DMS53 (cell line): Measurements from ENCODE around the gene TCP11.
A peak's percentile ranks its signal among the peaks of the same experiment; 100 is the strongest.

ENCODE experiments used
- DNase-seq: peaks from one replicate; lab custom pipeline; 2025; lab: John Stamatoyannopoulos, UW

Gene TCP11

GRCh38 chr6:35173044-35173426 lies 31.9 kb upstream of the TCP11 start:
- no peak for DNase-seq

DNA sequence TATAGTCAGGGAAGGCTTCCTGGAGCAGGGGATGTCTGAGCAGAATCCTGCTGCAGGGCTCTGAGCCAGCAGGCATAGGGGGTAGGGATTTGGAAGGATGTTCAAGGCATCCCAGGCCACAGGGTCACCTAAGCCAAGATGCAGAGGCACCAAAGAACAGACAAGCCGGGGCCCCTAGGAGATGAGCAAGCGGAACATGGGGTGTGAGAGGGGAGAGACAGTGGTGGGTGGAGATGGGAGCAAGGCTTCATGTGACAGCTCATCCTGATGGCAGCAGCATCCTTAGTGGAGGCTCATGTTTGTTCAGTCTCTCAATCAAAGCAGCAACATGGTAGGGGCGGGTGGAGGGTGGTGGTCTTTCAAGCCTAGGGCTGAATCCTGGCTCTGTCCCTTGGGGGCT lies 29.8 kb upstream of the TCP11 start:
- no peak for DNase-seq

- DNase-seq, result no peak
Measured at GRCh38 chr6:35170166-35170565, 29.0 kb upstream of the TCP11 start.

GRCh38 chr6:35168461-35168861 lies 27.3 kb upstream of the TCP11 start:
- DNase-seq, result peak; percentile 79

- no peak for DNase-seq
Measured at GRCh38 chr6:35167505-35167904, 26.4 kb upstream of the TCP11 start.

- peak; percentile 76 for DNase-seq
Measured at GRCh38 chr6:35166520-35166919, 25.4 kb upstream of the TCP11 start.

- DNase-seq, result peak; percentile 58
Measured at GRCh38 chr6:35166116-35166515, 25.0 kb upstream of the TCP11 start.

GRCh38 chr6:35165630-35166071 lies 24.5 kb upstream of the TCP11 start:
- peak; percentile 88 for DNase-seq

DNA sequence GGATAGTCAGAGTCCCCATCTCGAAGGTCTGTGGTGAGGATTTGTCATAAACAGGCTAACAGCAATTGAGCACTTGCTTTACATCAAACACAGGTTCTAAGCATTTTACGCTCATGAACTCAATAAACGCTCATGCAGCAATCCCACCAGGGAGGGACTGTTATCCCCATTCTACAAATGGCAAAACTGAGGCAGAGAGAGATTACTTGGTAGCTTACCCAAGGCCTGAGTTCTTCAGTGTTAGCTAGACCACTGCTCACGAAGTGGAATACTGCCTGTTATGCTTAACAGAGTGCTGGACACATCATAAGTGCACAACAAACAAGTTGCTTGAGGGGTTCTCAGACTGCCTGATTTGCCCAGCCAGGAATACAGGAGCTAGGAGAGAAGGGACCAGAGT lies 23.7 kb upstream of the TCP11 start:
- no peak for DNase-seq

GRCh38 chr6:35164277-35164676 lies 23.1 kb upstream of the TCP11 start:
- DNase-seq, result peak; percentile 52

- no peak for DNase-seq
Measured at GRCh38 chr6:35163836-35164235, 22.7 kb upstream of the TCP11 start.

DNA sequence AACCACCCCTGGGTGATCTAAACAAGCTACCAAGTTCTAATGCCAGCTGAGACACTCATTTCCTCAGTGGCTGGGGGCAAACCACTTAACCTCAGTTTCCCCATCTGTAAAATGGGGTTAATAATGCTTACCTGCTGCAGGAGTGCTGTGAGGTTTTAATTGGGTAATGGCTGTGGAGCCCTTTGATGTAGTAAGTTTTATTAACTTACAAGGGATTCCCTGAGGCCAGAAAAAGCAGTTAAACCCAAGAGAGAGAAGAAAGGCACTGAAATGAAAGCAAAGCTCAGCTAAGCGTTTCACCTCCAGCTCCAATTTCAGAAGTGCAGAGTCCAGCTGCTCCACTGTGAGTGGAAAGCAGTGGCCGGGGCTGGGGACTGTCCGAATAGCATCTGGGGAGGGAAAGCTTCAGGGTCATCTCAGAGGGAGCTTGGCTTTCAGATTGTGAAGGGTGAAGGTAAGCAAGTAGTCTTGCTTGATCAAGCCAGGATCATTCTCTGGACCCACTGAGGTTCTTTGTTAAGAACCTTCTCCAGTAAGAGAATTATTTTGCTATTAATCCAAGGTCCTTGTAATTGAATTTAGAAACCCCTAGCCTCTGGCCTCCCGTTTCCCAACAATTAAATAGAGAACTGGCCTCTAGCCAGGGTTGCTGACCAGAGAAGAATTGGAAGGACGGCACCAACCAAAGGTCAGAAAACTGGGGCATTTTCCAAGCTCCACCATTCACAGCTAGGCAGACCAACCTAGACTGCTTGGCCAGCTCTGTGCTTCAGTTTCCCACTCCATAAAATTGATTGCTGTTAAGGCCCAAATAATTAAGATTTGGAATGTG lies 20.9 kb upstream of the TCP11 start:
- DNase-seq, result peak; percentile 10

DNA sequence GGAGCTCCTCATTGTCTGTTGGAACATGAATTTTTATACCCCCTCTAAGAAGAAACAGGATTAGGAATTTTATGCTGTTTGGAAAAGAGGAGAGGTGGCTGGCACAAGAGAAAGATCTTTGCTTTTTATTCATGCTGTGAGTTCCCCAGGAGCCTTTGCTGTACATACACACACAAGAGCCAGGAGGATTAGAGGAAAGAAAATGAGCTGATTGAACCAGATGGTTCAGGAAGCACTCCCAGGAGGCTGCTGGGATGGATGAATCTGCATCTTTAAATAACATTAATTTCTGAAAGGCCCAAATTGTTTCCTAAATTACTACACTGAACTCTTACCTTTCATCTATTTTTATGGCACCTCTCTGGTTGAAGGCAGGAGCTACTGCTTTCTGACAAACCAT lies 20.1 kb upstream of the TCP11 start:
- peak; percentile 7 for DNase-seq

DNA sequence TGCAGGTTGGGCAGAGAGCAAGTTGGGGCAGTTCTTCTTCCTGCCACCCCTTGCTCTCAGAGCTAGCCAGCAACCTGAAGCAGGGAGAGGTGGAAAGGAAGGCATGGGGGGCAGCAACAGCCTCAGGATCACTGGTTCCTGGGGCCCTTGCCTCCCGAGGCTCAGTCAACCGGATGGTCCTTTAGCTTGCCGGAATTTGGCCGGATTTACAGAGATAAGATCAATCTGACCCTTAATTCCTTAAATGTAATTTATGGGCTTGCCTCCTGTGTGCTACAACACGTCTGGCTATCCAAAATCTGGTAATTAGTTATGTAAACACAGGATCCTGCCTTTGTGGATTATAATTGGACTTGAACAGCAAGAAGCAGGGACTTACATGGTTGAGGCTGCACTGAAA lies 19.5 kb upstream of the TCP11 start:
- no peak for DNase-seq

- no peak for DNase-seq
Measured at GRCh38 chr6:35158520-35158919, 17.4 kb upstream of the TCP11 start.

DNA sequence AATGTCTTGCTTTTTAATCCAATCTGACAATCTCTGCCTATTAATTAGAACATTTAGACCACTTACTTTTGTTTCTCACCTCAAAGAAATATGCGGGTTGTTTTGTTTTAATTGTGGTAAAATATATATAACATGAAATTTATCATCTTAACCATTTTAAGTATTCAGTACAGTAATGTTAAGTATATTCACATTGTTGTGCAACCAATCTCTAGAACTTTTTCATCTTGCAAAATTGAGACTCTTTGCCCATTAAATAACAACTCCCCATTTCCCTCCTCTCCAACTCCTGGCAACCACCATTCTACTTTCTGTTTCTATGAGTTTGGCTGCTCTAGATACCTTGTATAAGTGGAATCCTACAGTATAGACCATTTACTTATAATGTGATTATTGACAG lies 13.8 kb upstream of the TCP11 start:
- no peak for DNase-seq

GRCh38 chr6:35154262-35154661 lies 13.1 kb upstream of the TCP11 start:
- no peak for DNase-seq

GRCh38 chr6:35152067-35152707 lies 11.0 kb upstream of the TCP11 start:
- DNase-seq, result peak; percentile 16

- no peak for DNase-seq
Measured at GRCh38 chr6:35151466-35151865, 10.3 kb upstream of the TCP11 start.

- no peak for DNase-seq
Measured at GRCh38 chr6:35149891-35150566, 8.9 kb upstream of the TCP11 start.

DNA sequence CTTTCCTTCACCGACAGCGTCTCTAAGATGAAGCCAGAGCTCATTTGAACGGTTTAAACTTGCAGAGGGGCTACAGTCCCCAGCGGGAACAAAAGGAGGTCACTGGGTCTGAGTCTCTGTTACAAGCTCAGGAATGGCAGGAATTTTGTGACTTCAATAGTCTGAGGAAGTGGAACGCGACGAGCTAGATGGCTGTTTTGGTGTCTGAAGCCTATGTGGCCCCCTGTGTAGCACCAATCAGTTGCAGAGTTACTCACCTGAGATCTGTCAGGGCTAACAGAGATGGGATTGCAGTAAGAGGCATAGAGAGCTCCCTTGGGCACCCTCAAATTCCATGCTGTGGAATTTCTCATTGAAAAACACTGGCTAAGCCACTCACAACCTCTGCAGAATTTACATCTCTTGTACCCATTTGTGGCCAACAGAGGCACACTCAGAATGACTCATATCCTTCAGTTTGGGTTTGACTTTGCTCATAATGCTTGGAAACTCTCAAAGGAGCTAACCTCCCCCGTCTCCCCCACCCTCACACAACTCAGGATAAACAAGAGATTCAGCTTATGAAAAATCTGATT lies 7.1 kb upstream of the TCP11 start:
- DNase-seq, result no peak

- DNase-seq, result no peak
Measured at GRCh38 chr6:35147486-35147885, 6.3 kb upstream of the TCP11 start.

DNA sequence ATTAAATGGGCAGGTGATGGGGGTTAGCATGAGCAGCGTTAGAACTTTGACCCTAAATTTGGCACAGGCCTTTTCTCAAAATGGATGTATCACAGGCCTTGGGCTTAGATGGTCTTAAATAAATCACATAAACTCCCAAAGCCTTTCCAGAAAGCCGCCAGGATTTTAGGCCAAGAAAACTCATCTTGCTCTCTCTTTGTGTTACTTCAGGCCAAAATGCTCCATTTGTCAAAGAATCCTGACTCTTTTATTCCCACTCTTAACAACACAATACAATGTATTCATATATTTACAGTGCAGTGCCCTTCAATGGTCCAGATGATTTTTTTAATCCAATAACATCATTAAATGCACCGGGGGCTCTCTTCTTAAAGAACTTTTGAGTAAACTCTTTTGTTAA lies 5.9 kb upstream of the TCP11 start:
- DNase-seq, result no peak
